Fibroblast of lung (primary cell): ENCODE measurements around the gene PROSER1.

ENCODE experiments used
- EZH2 ChIP-seq: IDR thresholded peaks from 2 replicates; pipeline ENCODE4 v1.5.1; 2012; ENCODE audit warnings: low read length, control low read depth, mild to moderate bottlenecking; ENCODE audit errors: missing control alignments
- TF ChIP-seq, protein P1 (sequence below), 2 donors: IDR thresholded peaks in 1 of 2; conservative IDR thresholded peaks in 1 of 2; 1 replicate in 1 of 2; 2 replicates in 1 of 2; pipeline ENCODE4 v1.5.1; 2011 to 2012; ENCODE audit warnings: low read length in 2 of 2, control low read depth in 1 of 2, inconsistent platforms in 1 of 2, low read depth in 1 of 2, mild to moderate bottlenecking in 1 of 2

GRCh38 chr13:39034085-39034484 lies 3.8 kb downstream of the PROSER1 start:
- TF ChIP-seq EZH2: no peak
- TF ChIP-seq, protein P1, sequence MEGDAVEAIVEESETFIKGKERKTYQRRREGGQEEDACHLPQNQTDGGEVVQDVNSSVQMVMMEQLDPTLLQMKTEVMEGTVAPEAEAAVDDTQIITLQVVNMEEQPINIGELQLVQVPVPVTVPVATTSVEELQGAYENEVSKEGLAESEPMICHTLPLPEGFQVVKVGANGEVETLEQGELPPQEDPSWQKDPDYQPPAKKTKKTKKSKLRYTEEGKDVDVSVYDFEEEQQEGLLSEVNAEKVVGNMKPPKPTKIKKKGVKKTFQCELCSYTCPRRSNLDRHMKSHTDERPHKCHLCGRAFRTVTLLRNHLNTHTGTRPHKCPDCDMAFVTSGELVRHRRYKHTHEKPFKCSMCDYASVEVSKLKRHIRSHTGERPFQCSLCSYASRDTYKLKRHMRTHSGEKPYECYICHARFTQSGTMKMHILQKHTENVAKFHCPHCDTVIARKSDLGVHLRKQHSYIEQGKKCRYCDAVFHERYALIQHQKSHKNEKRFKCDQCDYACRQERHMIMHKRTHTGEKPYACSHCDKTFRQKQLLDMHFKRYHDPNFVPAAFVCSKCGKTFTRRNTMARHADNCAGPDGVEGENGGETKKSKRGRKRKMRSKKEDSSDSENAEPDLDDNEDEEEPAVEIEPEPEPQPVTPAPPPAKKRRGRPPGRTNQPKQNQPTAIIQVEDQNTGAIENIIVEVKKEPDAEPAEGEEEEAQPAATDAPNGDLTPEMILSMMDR (conservative IDR thresholded peaks at IDR 0.05 in 1 of 2, IDR thresholded peaks at IDR 0.05 in 1 of 2; ENCODE audit: low read depth in 1 of 2, low read length in 2 of 2): no peak
